ENCODE measurements around the gene OR52E4.

OR52E4 gene

DNA sequence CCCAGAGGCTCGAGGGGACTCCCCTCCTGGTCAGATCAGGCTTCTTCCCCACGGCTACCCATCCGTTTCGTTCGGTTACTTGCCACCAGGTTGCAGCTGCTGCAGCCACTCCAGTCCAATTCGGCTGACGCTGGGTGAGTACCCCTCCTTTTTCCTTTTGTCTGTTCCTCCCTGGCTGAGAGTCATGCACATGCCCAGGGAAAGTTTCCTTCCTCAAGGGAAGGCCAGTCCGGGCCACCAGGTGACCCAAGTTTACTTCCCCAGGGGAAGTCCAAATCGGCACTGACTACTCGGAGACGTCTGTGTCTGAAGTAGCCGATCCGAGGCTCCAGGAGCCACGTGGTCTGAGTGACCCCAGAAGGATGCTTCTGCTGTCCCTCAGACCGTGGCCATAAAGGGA is 48.4 kb downstream of the OR52E4 start:
- DNase-seq (ENCODE audit: low read depth in 2 of 3, low spot score in 2 of 3) = no peak

DNA sequence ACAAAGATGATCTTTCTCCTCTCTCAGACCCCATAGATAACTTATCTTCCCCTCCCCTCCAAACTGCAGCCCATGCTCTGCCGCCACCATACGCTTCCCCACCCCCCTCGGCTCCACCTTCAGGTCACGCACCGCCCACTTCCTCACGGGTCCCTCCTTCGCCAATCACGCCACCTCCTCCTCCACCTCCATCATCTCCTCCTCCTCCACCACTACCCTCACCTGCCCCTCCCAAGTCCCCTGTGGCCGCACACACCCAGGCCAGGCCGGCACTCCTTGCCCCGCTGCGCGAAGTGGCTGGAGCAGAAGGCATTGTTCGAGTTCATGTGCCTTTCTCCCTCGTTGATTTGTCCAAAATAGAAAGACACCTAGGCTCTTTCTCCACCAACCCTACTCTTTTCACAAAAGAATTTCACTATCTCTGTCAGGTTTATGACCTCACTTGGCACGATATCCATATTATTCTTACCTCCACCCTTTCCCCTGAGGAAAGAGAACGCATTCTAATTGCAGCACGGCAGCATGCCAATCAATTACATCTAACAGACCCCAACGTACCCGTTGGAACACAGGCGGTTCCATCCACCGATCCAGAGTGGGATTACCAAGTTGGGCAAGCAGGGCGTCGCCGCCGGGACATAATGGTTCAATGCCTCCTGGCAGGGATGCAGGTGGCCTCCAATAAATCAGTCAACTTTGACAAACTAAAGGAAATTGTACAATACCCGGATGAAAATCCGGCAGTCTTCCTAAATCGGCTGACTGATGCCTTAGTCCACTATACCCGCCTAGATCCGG is 49.3 kb downstream of the OR52E4 start:
- DNase-seq (ENCODE audit: low read depth in 2 of 3, low spot score in 2 of 3) = no peak

DNA sequence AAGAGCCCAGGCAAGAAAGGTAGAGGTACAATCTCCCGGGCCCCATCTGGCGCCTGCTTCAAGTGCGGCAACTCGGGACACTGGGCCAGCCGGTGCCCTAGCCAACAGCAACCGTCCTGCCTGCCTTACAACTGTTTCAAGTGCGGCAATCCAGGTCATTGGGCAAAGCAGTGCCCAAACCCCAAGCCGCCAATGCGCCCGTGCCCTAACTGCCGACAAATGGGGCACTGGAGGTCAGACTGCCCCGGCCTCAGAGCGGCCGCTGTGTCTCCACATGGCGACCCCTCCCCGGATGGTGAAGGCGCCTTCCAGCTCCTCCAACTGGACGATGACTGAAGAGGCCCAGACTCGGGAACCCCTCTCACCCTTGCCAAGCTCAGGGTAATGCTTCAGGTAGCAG is 50.2 kb downstream of the OR52E4 start:
- DNase-seq (ENCODE audit: low read depth in 2 of 3, low spot score in 2 of 3) = no peak

DNA sequence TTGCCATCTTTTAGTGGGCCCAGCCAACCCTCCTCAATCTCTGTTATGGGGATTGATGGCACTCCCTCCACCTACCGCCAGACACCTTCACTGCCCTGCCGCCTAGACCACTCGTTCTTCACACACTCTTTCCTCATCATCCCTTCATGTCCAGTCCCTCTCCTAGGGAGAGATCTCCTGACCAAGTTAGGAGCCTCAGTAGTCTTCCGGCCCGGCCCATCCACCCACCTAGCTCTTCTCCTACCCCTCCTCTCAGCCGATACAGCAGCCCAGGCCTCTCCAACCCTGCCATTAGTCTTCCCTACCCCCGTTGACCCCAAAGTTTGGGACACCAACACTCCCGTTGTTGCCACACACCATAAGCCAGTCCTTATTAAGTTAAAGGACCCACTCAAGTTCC is 50.6 kb downstream of the OR52E4 start:
- DNase-seq (ENCODE audit: low read depth in 2 of 3, low spot score in 2 of 3) = no peak

DNA sequence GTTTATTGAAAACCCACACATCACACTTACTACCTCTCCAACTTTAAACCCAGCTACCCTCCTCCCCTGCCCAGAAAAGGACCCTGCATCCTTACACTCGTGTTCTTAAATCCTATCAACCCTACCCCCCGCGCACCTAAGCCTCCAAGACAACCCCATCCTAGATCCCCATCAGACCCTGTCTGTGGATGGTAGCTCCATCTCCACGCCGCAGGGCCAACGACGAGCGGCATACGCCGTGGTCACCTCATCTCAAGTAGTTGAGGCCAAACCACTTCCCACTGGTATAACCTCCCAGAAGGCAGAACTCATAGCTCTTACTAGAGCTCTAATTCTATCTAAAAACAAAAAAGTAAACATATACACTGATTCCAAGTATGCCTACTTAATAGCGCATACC is 52.2 kb downstream of the OR52E4 start:
- DNase-seq (ENCODE audit: low read depth in 2 of 3, low spot score in 2 of 3) = no peak

DNA sequence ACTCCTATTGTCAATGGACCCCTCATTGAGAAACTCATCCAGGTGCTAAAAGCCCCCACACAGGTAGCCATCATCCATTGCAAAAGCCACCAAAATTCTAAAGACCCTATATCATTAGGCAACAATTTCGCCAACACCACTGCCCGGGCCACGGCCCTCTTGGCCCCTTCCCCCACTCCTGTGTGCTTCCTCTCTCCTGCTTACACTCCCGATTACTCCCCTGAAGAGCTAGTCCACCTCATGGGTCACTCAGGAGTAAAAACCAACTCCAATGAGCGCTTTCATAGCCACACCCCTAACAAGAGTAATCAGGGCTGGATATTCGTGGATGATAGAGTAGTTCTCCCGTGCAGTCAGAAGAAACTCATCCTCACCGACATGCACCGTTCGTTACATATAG is 52.7 kb downstream of the OR52E4 start:
- no peak for DNase-seq (ENCODE audit: low read depth in 2 of 3, low spot score in 2 of 3)

Measured in activated CD8-positive, alpha-beta memory T cell treated with anti-CD3 and anti-CD28 coated beads for 48 hours (primary cell).